Subcutaneous abdominal adipose tissue (tissue), 5 donors: ENCODE data around the gene SAMD1.
A peak's percentile ranks its signal among the peaks of the same experiment; 100 is the strongest.

Source experiments
- H3K27ac ChIP-seq: one replicate; pipeline ENCODE4 v1.7.0; 2013; ENCODE audit warnings: low read depth, mild to moderate bottlenecking, inconsistent platforms, low read length, moderate library complexity
- H3K27me3 ChIP-seq, 5 donors: one replicate each; pipeline ENCODE4 v1.7.0; 2013; ENCODE audit warnings: low read length in 5 of 5, inconsistent platforms in 1 of 5; ENCODE audit not compliant: control insufficient read depth in 5 of 5, insufficient read depth in 4 of 5
- H3K36me3 ChIP-seq, 5 donors: one replicate each; pipeline ENCODE4 v1.7.0; 2013; ENCODE audit warnings: low read length in 5 of 5; ENCODE audit not compliant: control insufficient read depth in 5 of 5, insufficient read depth in 5 of 5
- H3K4me1 ChIP-seq, 5 donors: one replicate each; pipeline ENCODE4 v1.7.0; 2013; ENCODE audit warnings: low read length in 5 of 5, mild to moderate bottlenecking in 3 of 5, moderate library complexity in 1 of 5; ENCODE audit not compliant: control insufficient read depth in 5 of 5, insufficient read depth in 5 of 5
- H3K4me3 ChIP-seq, 5 donors: one replicate each; pipeline ENCODE4 v1.7.0; 2013; ENCODE audit warnings: low read length in 5 of 5, low read depth in 1 of 5
- H3K9ac ChIP-seq, 5 donors: one replicate each; pipeline ENCODE4 v1.7.0; 2013; ENCODE audit warnings: low read length in 5 of 5, mild to moderate bottlenecking in 4 of 5, moderate library complexity in 3 of 5
- H3K9me3 ChIP-seq, 5 donors: one replicate each; pipeline ENCODE4 v1.7.0; 2013; ENCODE audit warnings: low read length in 5 of 5; ENCODE audit not compliant: control insufficient read depth in 5 of 5
- donor health status: healthy.
- donor health status: healthy.
- donor health status: healthy.
- donor health status: healthy.
- donor health status: healthy.

The SAMD1 gene

DNA sequence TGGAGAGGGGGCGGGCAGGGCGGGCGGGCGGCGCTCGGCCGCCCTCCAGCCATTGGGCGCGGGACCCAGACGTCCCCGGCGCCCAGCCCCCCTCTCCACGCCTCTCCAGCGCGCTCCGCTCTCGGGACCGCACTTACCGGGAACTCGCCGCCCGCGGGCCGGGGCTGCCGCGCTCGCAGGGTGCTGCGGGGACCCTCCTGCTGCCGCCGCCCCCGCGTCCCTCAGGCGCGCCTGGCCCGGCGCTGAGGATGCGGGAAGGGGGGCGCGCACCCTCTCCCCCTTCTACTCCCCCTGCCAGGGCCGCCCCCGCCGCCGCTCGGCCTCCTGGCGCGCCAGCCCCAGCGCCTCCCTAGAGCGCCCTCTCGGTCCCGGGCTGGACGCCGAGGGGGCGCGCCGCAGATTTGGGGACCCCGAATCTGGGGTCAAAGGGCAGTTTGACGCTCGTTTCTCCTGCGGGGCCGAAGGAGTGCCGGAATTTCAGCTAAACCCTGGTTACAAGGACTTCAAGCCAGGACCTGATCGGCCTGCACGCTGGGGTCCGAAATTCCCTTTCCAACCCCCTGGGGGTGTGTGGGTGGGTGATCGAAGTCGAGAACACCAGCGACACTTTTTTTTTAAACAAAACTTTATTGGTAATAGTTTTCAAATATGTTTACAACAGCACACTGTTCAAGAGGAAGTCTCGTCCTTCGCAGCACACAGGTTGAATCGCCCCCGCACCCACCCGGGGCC is 696 bp upstream of the SAMD1 start:
- Histone ChIP-seq H3K27ac (peak overlapping the region; percentile 92), H3K4me3 (peak overlapping the region; percentile 75 to 83 (median 80)), H3K9me3 (peaks cover 0 to 9% (median 8%) of the 10 kb centered on the region in 5 donors), H3K9ac (peak overlapping the region in 4 of 5 donors; percentile 71 to 90 (median 82)), H3K36me3 (peaks cover 0 to 18% (median 11%) of the 10 kb centered on the region in 5 donors), H3K27me3 (no peaks in the 10 kb centered on the region), H3K4me1 (peaks cover 0 to 21% (median 15%) of the 10 kb centered on the region in 5 donors)

DNA sequence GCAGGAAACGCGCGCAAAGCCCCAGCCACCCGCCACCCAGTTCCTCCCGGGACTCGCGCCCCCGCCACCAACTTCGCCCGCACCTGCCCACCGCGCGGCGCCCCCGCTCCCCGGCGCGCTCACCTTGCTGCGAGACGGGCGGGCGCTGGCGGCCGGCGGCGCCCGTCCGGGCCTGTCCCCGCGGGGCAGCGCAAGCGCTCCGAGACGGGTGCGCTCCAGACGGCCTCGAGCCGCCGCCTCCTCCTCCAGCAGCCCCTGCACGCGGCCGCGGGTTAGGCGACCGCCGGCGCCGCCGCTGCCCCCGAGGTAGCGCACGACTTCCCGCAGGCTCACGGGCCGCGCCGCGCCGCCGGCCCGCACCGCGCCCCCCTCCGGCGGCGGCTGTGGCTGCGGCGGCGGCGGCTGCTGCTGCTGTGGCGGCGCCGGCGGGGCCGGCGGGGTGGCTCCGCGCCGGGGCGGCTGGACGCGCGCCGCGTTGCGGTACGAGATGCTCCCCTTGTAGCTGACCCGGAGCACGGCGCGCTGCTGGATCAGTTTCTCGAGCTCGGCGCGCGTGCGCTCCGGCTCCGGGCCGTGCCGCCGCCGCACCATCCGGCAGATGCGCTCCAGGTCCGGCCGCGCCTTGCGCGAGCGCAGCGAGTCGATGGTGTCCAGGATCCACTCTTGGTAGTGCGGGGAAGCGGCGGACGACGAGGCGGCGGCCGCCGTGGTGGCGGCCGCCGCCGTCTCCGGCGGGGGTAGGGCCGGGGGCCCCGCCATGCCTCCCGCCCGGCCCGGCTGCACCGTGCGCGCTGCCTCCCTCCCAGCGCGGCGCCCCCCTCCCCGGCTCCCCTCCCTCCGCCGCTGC is 666 bp downstream of the SAMD1 start:
- Histone ChIP-seq H3K4me3 (peak overlapping the region in 4 of 5 donors; percentile 61 to 73 (median 68)), H3K36me3 (peaks cover 0 to 18% (median 11%) of the 10 kb centered on the region in 5 donors), H3K9me3 (peaks cover 0 to 9% (median 8%) of the 10 kb centered on the region in 5 donors), H3K27ac (no peak overlapping the region), H3K27me3 (no peaks in the 10 kb centered on the region), H3K4me1 (peaks cover 0 to 21% (median 15%) of the 10 kb centered on the region in 5 donors), H3K9ac (no peak overlapping the region)

DNA sequence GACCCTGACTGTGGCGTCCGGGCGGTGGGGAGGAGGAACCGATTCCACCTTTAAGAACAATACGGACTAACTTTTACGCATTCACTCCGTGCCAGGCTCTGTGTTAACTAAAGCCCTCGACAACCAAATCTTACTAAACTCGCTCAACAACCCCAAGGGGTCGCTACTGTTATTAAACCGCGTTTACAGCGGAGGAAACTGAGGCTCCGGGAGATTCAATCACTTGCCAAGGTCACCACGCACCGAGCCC is 1.2 kb downstream of the SAMD1 start:
- Histone ChIP-seq H3K27ac (no peak overlapping the region), H3K9me3 (peaks cover 0 to 9% (median 8%) of the 10 kb centered on the region in 5 donors), H3K9ac (no peak overlapping the region), H3K4me3 (peak overlapping the region; percentile 26 to 69 (median 50)), H3K36me3 (peaks cover 0 to 15% (median 11%) of the 10 kb centered on the region in 5 donors), H3K27me3 (no peaks in the 10 kb centered on the region), H3K4me1 (peaks cover 0 to 21% (median 15%) of the 10 kb centered on the region in 5 donors)

DNA sequence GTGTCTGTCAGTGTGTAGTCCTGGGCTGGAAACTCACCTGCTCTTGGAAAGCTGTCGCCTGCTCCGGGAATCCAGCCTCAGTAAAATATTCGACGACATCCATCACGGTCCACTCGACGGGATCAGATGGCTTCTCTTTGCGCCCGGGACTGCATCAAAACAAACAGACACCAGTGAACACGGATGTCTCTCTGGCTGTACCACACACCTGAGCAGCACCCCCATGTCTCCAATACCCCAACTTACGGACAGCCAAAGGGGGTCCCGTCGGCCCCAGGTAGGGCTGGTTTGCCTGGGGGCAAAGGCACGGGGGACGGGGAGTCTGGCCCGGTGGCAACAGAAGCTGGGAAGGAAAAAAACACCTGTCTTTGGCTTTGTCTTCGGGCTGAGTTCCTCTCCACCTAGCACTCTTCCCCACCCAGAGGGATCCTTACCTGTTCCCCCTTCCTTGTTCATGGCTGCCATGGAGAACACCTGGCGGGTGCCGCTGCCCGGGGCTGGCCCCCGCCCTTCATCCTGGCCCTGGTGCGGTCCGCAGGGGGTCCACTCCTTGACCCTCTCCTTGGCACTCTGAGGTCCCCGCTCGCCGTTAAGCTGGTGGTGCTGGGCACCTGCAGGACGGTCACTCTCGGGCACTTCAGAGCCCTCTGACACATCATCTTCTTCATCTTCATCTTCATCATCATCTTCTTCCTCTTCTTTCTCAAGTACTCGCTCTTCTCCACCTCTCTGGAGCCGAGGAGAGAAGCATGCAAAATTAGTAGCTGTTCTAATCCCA is 1.7 kb downstream of the SAMD1 start:
- peaks cover 0 to 9% (median 8%) of the 10 kb centered on the region in 5 donors for H3K9me3 ChIP-seq
- H3K36me3 ChIP-seq: peaks cover 0 to 15% (median 11%) of the 10 kb centered on the region in 5 donors
- H3K4me3 ChIP-seq: peak overlapping the region; percentile 26 to 69 (median 50)
- H3K27ac ChIP-seq: no peak overlapping the region
- H3K9ac ChIP-seq: no peak overlapping the region
- peaks cover 0 to 21% (median 15%) of the 10 kb centered on the region in 5 donors for H3K4me1 ChIP-seq
- no peaks in the 10 kb centered on the region for H3K27me3 ChIP-seq

DNA sequence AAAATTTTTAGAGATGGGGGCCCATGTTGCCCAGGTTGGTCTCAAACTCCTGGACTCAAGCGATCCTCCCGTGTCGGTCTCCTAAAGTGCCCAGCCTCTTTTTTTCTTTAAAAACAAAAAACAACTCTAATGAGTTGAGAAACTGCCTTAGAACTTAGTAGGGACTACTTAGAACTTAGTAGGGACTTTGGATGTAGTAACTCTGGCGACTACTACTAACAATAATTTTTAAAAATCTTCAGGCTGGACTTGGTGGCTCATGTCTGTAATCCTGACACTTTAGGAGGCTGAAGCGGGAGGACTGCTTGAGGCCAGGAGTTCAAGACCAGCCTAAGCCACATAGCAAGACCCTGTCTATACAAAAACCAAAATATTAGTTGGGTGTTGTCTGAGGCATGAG is 4.5 kb downstream of the SAMD1 start:
- no peak overlapping the region for H3K9ac ChIP-seq
- H3K9me3 ChIP-seq: no peaks in the 10 kb centered on the region
- H3K4me1 ChIP-seq: peaks cover 3 to 24% (median 21%) of the 10 kb centered on the region in 5 donors
- peaks cover 0 to 11% (median 10%) of the 10 kb centered on the region in 5 donors for H3K36me3 ChIP-seq
- H3K27ac ChIP-seq: no peak overlapping the region
- H3K4me3 ChIP-seq: no peak overlapping the region
- no peaks in the 10 kb centered on the region for H3K27me3 ChIP-seq

DNA sequence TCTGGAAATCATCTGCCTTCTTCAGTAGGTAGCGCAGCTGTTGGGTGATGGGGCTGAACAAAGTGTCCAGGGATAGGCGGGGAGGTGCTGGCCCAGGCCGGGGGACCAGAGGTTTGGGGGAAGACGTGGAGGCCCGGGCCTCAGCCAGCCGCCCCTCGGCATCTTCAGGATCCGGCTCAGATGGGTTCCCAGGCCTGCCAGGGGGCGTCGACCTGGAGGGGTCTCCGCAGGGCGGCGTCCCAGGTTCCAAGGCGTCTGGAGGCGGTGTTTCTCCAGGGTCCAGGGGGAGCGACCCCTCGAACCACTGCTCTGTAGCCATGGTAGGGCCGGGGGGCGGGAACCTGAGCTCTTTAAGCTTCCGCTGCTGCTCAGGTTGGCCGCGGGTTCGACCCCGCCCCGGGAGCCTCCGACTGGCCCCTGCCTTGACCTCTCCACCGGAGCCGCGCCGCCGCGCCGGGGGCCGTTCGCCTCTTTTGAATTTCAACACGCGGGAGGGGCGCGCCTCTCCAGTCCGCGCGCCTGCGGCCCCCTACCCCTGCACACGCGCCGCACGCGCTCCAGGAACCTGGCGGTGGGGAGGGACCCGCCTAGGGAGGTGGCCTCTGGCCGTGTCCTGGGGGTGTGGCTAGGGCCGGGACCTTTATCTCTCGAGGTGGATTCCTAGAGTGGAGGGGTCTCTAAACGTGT is 5.1 kb downstream of the SAMD1 start, which contains the start of gene C19orf67:
TSS of gene C19orf67 (minus strand) at position 475 of the 687 bp plus-strand sequence. CDS start at position 319, 156 bp downstream.
- H3K36me3 ChIP-seq: peaks cover 0 to 11% (median 10%) of the 10 kb centered on the region in 5 donors
- no peak within 1 kb of the TSS for H3K4me3 ChIP-seq
- no peaks in the 10 kb centered on the region for H3K9me3 ChIP-seq
- H3K4me1 ChIP-seq: peaks cover 3 to 31% (median 26%) of the 10 kb centered on the region in 5 donors
- no peak within 1 kb of the TSS for H3K9ac ChIP-seq
- H3K27ac ChIP-seq: no peak within 1 kb of the TSS
- H3K27me3 ChIP-seq: no peaks in the 10 kb centered on the region

DNA sequence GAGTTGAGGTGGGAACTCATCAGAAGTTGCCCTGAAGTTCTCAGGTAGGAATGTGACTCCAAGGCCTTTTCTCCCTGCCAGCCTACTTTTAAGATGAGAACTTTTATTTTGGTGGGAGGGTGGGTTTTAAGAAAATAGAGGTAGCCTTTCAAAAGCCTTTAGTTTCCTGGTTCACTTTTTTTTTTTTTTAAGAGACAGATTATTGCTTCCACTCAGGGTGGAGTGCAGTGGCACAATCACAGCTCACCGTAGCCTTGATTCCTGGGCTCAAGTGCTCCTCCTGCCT is 7.9 kb downstream of the SAMD1 start:
- Histone ChIP-seq H3K27me3 (no peaks in the 10 kb centered on the region), H3K36me3 (no peaks in the 10 kb centered on the region), H3K4me3 (peak overlapping the region in 3 of 5 donors; percentile 76 to 91 (median 86)), H3K9me3 (no peaks in the 10 kb centered on the region), H3K9ac (peak overlapping the region in 2 of 5 donors; percentile 86 to 94), H3K27ac (peak overlapping the region; percentile 94), H3K4me1 (peaks cover 3 to 26% (median 24%) of the 10 kb centered on the region in 5 donors)

DNA sequence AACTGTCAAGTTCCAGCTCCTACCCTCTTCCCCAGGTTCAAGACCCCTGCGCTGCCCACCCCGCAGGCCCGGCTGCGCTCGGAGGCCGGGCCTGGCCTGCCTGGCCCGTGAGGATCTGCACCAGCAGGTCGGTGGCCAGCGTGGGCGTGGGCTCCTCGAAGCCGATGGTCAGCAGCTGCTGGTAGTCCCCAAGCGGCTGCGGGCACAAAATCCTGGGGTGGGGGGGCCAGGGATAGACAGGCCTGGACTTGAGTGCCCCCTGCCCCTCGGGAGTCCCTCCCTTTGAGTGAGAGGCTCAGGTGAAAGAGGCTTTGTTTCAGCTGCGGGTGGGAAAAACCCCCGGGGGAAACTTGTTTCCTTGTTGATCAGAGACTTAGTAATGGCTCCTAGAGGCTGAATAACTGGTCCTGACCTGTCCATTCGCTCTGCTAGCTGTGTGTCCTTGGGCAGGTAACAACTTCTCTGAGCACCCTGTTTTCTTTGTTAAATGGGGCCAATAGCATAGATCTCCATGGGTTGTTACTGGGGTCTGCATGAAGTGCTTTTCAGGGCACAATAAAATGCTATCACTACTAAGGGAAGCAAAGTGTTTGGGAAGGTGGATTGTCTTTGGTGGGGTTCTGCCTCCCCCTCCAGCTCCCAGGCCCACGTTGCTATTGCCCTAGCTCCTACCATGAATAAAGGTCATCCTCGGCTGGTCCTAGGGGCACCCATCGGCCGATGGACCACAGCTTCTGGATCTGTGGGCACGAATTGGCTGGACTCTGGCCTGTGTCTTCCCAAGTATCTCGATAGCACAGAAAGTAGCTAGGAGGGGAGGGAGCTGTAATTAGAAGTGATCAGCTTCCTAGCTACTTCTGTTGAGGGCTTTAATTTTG is 8.5 kb downstream of the SAMD1 start:
- Histone ChIP-seq H3K4me1 (peaks cover 3 to 26% (median 24%) of the 10 kb centered on the region in 5 donors), H3K27ac (peak overlapping the region; percentile 94), H3K27me3 (no peaks in the 10 kb centered on the region)

More for the DNA sequence above, 8.5 kb downstream of the SAMD1 start:
- Histone ChIP-seq H3K4me3 (peak overlapping the region; percentile 76 to 91 (median 85)), H3K36me3 (no peaks in the 10 kb centered on the region), H3K9ac (peak overlapping the region; percentile 30 to 94 (median 86)), H3K9me3 (no peaks in the 10 kb centered on the region)
